H9 (cell line): ENCODE data around the gene ATP8A2. TPM values are rescaled to one million over a fixed set of nuclear protein-coding genes. Genes with fewer than 3 reads are reported as not detected.

ENCODE experiments used
- DNase-seq: peaks from one replicate; pipeline ENCODE4 v3.0.0-alpha.2; 2017
- H2AFZ ChIP-seq: one replicate; pipeline ENCODE4 v1.6.1; 2013; ENCODE audit warnings: mild to moderate bottlenecking, low read length, control low read depth, moderate library complexity
- H2AK5ac ChIP-seq: 2 replicates; pipeline ENCODE4 v1.6.1; 2013; ENCODE audit warnings: low read length, control low read depth, mixed read lengths; ENCODE audit not compliant: insufficient read length
- H2BK120ac ChIP-seq: one replicate; pipeline ENCODE4 v1.6.1; 2013; ENCODE audit warnings: low read depth, mild to moderate bottlenecking, low read length, control low read depth, inconsistent platforms; ENCODE audit not compliant: poor library complexity, severe bottlenecking
- H2BK12ac ChIP-seq: 2 replicates; pipeline ENCODE4 v1.6.1; 2013; ENCODE audit warnings: low read length, control low read depth, mixed read lengths, low read depth; ENCODE audit not compliant: insufficient read length
- H2BK15ac ChIP-seq: 2 replicates; pipeline ENCODE4 v1.6.1; 2013; ENCODE audit warnings: low read depth, low read length, control low read depth
- H2BK20ac ChIP-seq: one replicate; pipeline ENCODE4 v1.6.1; 2013; ENCODE audit warnings: low read depth, mild to moderate bottlenecking, low read length, control low read depth, inconsistent platforms; ENCODE audit not compliant: poor library complexity, severe bottlenecking
- H2BK5ac ChIP-seq: 2 replicates; pipeline ENCODE4 v1.6.1; 2013; ENCODE audit warnings: low read length, control low read depth, mixed read lengths; ENCODE audit not compliant: insufficient read length
- H3K14ac ChIP-seq: 2 replicates; pipeline ENCODE4 v1.6.1; 2013; ENCODE audit warnings: low read length, control low read depth; ENCODE audit not compliant: insufficient read depth
- H3K18ac ChIP-seq: 2 replicates; pipeline ENCODE4 v1.6.1; 2013; ENCODE audit warnings: low read depth, mild to moderate bottlenecking, mixed read lengths, low read length, control low read depth; ENCODE audit not compliant: insufficient read length
- H3K23ac ChIP-seq: 2 replicates; pipeline ENCODE4 v1.6.1; 2013; ENCODE audit warnings: low read length, control low read depth, mixed read lengths, low read depth; ENCODE audit not compliant: insufficient read length
- H3K23me2 ChIP-seq: 2 replicates; pipeline ENCODE4 v1.6.1; 2013; ENCODE audit warnings: low read depth, mild to moderate bottlenecking, mixed read lengths, low read length, control low read depth; ENCODE audit not compliant: insufficient read length, poor library complexity, severe bottlenecking
- H3K27ac ChIP-seq: 2 replicates; pipeline ENCODE4 v1.5.1; 2013; ENCODE audit warnings: low read length, control low read depth, mixed read lengths, low read depth; ENCODE audit not compliant: insufficient read length
- H3K27me3 ChIP-seq: 2 replicates; pipeline ENCODE4 v1.6.1; 2013; ENCODE audit warnings: low read length, control low read depth, inconsistent platforms; ENCODE audit not compliant: insufficient read depth
- H3K4ac ChIP-seq: 2 replicates; pipeline ENCODE4 v1.6.1; 2013; ENCODE audit warnings: low read depth, mild to moderate bottlenecking, control low read depth, inconsistent platforms, low read length, moderate library complexity
- H3K4me1 ChIP-seq: 2 replicates; pipeline ENCODE4 v1.6.1; 2013; ENCODE audit warnings: low read length, control low read depth, inconsistent platforms; ENCODE audit not compliant: insufficient read depth
- H3K4me2 ChIP-seq: 2 replicates; pipeline ENCODE4 v1.6.1; 2013; ENCODE audit warnings: low read length, control low read depth, mixed read lengths; ENCODE audit not compliant: insufficient read length, insufficient read depth
- H3K56ac ChIP-seq: 2 replicates; pipeline ENCODE4 v1.6.1; 2013; ENCODE audit warnings: low read depth, mild to moderate bottlenecking, mixed read lengths, low read length, control low read depth; ENCODE audit not compliant: insufficient read length
- H3K79me1 ChIP-seq: 2 replicates; pipeline ENCODE4 v1.6.1; 2013; ENCODE audit warnings: low read depth, mild to moderate bottlenecking, moderate library complexity, low read length, control low read depth, inconsistent platforms; ENCODE audit not compliant: insufficient read depth, poor library complexity, severe bottlenecking
- H3K79me2 ChIP-seq: 2 replicates; pipeline ENCODE4 v1.6.1; 2013; ENCODE audit warnings: low read length, control low read depth, inconsistent platforms; ENCODE audit not compliant: insufficient read depth
- H3K9ac ChIP-seq: 2 replicates; pipeline ENCODE4 v1.6.1; 2013; ENCODE audit warnings: low read length, control low read depth, mixed read lengths; ENCODE audit not compliant: insufficient read length; ENCODE audit errors: extremely low read depth
- H3K9me3 ChIP-seq: one replicate; pipeline ENCODE4 v1.6.1; 2013; ENCODE audit warnings: low read depth, low read length, inconsistent platforms; ENCODE audit not compliant: control insufficient read depth
- H3T11ph ChIP-seq: one replicate; pipeline ENCODE4 v1.6.1; 2013; ENCODE audit warnings: mild to moderate bottlenecking, low read length, control low read depth, inconsistent platforms
- H4K20me1 ChIP-seq: one replicate; pipeline ENCODE4 v1.6.1; 2013; ENCODE audit not compliant: control insufficient read depth, insufficient read length, insufficient read depth
- H4K5ac ChIP-seq: 2 replicates; pipeline ENCODE4 v1.6.1; 2013; ENCODE audit warnings: low read depth, mild to moderate bottlenecking, mixed read lengths, low read length, control low read depth; ENCODE audit not compliant: insufficient read length
- H4K8ac ChIP-seq: replicated peaks from 2 replicates; pipeline ENCODE4 v1.6.1; 2013; ENCODE audit warnings: low read length, control low read depth, mixed read lengths, low read depth; ENCODE audit not compliant: insufficient read length
- H4K91ac ChIP-seq: 2 replicates; pipeline ENCODE4 v1.6.1; 2013; ENCODE audit warnings: low read depth, mild to moderate bottlenecking, moderate library complexity, mixed read lengths, low read length, control low read depth; ENCODE audit not compliant: insufficient read length
- H3K27ac Mint-ChIP-seq, 3 experiments: 2 replicates in 2 of 3; 3 replicates in 1 of 3; pipeline ENCODE4 v1.8.0; 2020 to 2021; ENCODE audit warnings: mixed read lengths in 3 of 3, mild to moderate bottlenecking in 1 of 3, moderate library complexity in 1 of 3
- H3K27me3 Mint-ChIP-seq: 2 replicates; pipeline ENCODE4 v1.8.0; 2021; ENCODE audit warnings: low read depth, mild to moderate bottlenecking, moderate library complexity, mixed read lengths
- H3K36me3 Mint-ChIP-seq, 3 experiments: 2 replicates in 2 of 3; 3 replicates in 1 of 3; pipeline ENCODE4 v1.8.0; 2020 to 2021; ENCODE audit warnings: low read depth in 3 of 3, mixed read lengths in 3 of 3; ENCODE audit not compliant: insufficient read depth in 1 of 3
- H3K4me1 Mint-ChIP-seq, 2 experiments: 2 replicates each; pipeline ENCODE4 v1.8.0; 2020; ENCODE audit warnings: mixed read lengths in 2 of 2
- H3K4me3 Mint-ChIP-seq, 2 experiments: 2 replicates in 1 of 2; 3 replicates in 1 of 2; pipeline ENCODE4 v1.8.0; 2020 to 2021; ENCODE audit warnings: mild to moderate bottlenecking in 2 of 2, mixed read lengths in 2 of 2, moderate library complexity in 1 of 2
- H3K9me3 Mint-ChIP-seq, 2 experiments: 2 replicates in 1 of 2; 3 replicates in 1 of 2; pipeline ENCODE4 v1.8.0; 2020; ENCODE audit warnings: mild to moderate bottlenecking in 2 of 2, mixed read lengths in 2 of 2, moderate library complexity in 1 of 2
- WGBS: extraction: QIAGEN DNeasy Blood & Tissue Kit; methylation state at CpG from one replicate; pipeline ENCODE4 v1.1.7; 2013; ENCODE audit warnings: missing lambda C conversion rate, low lambda C conversion rate, mixed read lengths; ENCODE audit not compliant: insufficient read length; ENCODE audit errors: extremely low coverage; 5-methylcytosine and 5-hydroxymethylcytosine counted together
- total RNA-seq: library from RNA; stranded (reverse); gene quantifications from 2 replicates; pipeline ENCODE4 v1.2.1, GENCODE V29; 2021
- TF ChIP-seq, protein P1 (sequence below): fragments of 200-600 bp; sonication (generic); conservative IDR thresholded peaks from 3 replicates; pipeline ENCODE4 v1.8.0; 2021; ENCODE audit warnings: antibody characterized with exemption, mild to moderate bottlenecking

The ATP8A2 gene
- total RNA-seq, 1 experiment from 2014 or later: 18.2 TPM

DNA sequence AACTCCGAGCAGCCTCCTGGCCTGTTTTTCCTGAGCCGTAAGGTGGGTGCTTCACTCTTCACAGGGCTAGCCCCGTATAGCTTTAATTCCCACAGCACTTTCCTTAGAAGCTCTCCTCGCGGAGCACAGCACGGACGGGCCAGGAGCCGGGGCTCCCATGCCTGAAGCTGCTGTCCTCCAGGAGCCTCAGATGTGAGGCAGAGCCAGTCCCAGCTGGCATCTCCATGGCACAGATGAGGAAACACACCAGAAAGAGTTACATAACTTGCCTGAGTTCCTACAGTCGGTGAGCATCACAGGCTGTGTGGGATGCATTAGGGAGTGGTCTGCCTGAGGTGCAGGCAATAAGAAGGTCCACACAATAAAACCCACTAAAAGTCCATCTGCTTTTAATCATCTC, 118.5 kb downstream of the ATP8A2 start:
- Histone ChIP-seq H3K79me2 (no peaks in the 10 kb centered on the region), H4K5ac (no peak overlapping the region), H3K27me3 (no peaks in the 10 kb centered on the region), H3K56ac (no peak overlapping the region), H2AFZ (no peak overlapping the region), H3K79me1 (peaks cover 2% of the 10 kb centered on the region), H3K4me2 (no peak overlapping the region), H3K9me3 (no peaks in the 10 kb centered on the region), H3K4me1 (peaks cover 8% of the 10 kb centered on the region; the same call in 1 of the 2 replicates), H3T11ph (no peak overlapping the region), H3K4ac (no peak overlapping the region), H2BK15ac (no peak overlapping the region), H3K18ac (no peak overlapping the region), H2AK5ac (no peak overlapping the region), H2BK20ac (no peak overlapping the region), H3K9ac (no peak overlapping the region), H3K23ac (no peak overlapping the region), H2BK120ac (no peak overlapping the region), H3K14ac (no peak overlapping the region), H3K23me2 (no peaks in the 10 kb centered on the region), H2BK12ac (no peak overlapping the region), H3K27ac (no peak overlapping the region), H4K20me1 (no peaks in the 10 kb centered on the region), H2BK5ac (no peak overlapping the region), H4K91ac (no peak overlapping the region), H4K8ac (no peak overlapping the region)
- Mint-ChIP-seq H3K27ac (peak overlapping the region in 2 of 3 experiments; percentile 17 to 55; a peak in 3 of 7 replicates), H3K4me3 (no peak overlapping the region), H3K36me3 (no peaks in the 10 kb centered on the region), H3K4me1 (peaks cover 39 to 53% of the 10 kb centered on the region in 2 experiments), H3K9me3 (no peaks in the 10 kb centered on the region), H3K27me3 (no peaks in the 10 kb centered on the region)
- no peak for DNase-seq
- TF ChIP-seq, protein P1, sequence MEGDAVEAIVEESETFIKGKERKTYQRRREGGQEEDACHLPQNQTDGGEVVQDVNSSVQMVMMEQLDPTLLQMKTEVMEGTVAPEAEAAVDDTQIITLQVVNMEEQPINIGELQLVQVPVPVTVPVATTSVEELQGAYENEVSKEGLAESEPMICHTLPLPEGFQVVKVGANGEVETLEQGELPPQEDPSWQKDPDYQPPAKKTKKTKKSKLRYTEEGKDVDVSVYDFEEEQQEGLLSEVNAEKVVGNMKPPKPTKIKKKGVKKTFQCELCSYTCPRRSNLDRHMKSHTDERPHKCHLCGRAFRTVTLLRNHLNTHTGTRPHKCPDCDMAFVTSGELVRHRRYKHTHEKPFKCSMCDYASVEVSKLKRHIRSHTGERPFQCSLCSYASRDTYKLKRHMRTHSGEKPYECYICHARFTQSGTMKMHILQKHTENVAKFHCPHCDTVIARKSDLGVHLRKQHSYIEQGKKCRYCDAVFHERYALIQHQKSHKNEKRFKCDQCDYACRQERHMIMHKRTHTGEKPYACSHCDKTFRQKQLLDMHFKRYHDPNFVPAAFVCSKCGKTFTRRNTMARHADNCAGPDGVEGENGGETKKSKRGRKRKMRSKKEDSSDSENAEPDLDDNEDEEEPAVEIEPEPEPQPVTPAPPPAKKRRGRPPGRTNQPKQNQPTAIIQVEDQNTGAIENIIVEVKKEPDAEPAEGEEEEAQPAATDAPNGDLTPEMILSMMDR: no peak
- no CpG with 5 or more reads among the region's 9 CpGs for WGBS
